Astrocyte of the spinal cord (primary cell): ENCODE results near the gene DNAH1.

Source experiments
- DNase-seq: peaks from one replicate; pipeline ENCODE4 v3.0.0; 2011; ENCODE audit warnings: low read depth, low spot score
- H3K4me3 ChIP-seq: 2 replicates; pipeline ENCODE4 v1.5.1; 2011; ENCODE audit warnings: low read depth, mild to moderate bottlenecking, low read length, moderate library complexity
- CTCF ChIP-seq: IDR thresholded peaks from 2 replicates; pipeline ENCODE4 v1.5.1; 2012; ENCODE audit warnings: low read depth, mild to moderate bottlenecking, low read length, inconsistent platforms
- in situ Hi-C: cut with HindIII; loops from 2 replicates; pipeline ENCODE4 v1.10.0; 2017; ENCODE audit warnings: low sequenced_read_pairs

Gene DNAH1

GRCh38 chr3:52326976-52327375, 10.9 kb downstream of the DNAH1 start:
- DNase-seq: no peak
- no peak overlapping the region for H3K4me3 ChIP-seq
- in situ Hi-C loops: no loop called here
- TF ChIP-seq CTCF: no peak

GRCh38 chr3:52327486-52328290, 11.6 kb downstream of the DNAH1 start:
- no peak for TF ChIP-seq CTCF
- H3K4me3 ChIP-seq: no peak overlapping the region
- no peak for DNase-seq
- in situ Hi-C loops: no loop called here

GRCh38 chr3:52328536-52329080, 12.5 kb downstream of the DNAH1 start:
- in situ Hi-C loops: no loop called here
- TF ChIP-seq CTCF: no peak
- H3K4me3 ChIP-seq: no peak overlapping the region
- DNase-seq: no peak

- TF ChIP-seq CTCF: no peak
- no peak for DNase-seq
- no peak overlapping the region for H3K4me3 ChIP-seq
- in situ Hi-C loops: no loop called here
Observed at GRCh38 chr3:52330194-52330805, 14.2 kb downstream of the DNAH1 start.

GRCh38 chr3:52331091-52331490, 15.0 kb downstream of the DNAH1 start:
- no peak overlapping the region for H3K4me3 ChIP-seq
- no peak for TF ChIP-seq CTCF
- in situ Hi-C loops: no loop called here
- DNase-seq: no peak

- no peak overlapping the region for H3K4me3 ChIP-seq
- in situ Hi-C loops: no loop called here
- no peak for TF ChIP-seq CTCF
- DNase-seq: no peak
Observed at GRCh38 chr3:52331906-52332305, 15.8 kb downstream of the DNAH1 start.
